Natural killer cell treated with Interleukin-12 subunit alpha and Interleukin-12 subunit beta and Interleukin-15 and Interleukin-18, amount 100 ng/mL, for 72 hours (primary cell): ENCODE measurements around the gene HNRNPCL1. TPM values are rescaled to one million over a fixed set of nuclear protein-coding genes. Genes with fewer than 3 reads are reported as not detected.

Experiments
- ATAC-seq, 2 donors: fragments of 150-1000 bp; cut with Tn5 transposase in 1 of 2; sonication (Bioruptor Pico), chemical (Tn5 transposase) in 1 of 2; 2 replicates each; pipeline ENCODE4 v1.10.0; 2021
- DNase-seq: peaks from one replicate; pipeline ENCODE4 v3.0.0; 2022; ENCODE audit warnings: low spot score
- H3K27ac Mint-ChIP-seq, 2 donors: 1 replicate in 1 of 2; 2 replicates in 1 of 2; pipeline ENCODE4 v1.8.0; 2022; ENCODE audit warnings: mixed read lengths in 2 of 2, mild to moderate bottlenecking in 1 of 2, moderate library complexity in 1 of 2
- H3K27me3 Mint-ChIP-seq, 2 donors: 1 replicate in 1 of 2; 2 replicates in 1 of 2; pipeline ENCODE4 v1.8.0; 2022; ENCODE audit warnings: mixed read lengths in 2 of 2
- H3K36me3 Mint-ChIP-seq: one replicate; pipeline ENCODE4 v1.8.0; 2022; ENCODE audit warnings: mixed read lengths
- H3K4me1 Mint-ChIP-seq, 2 donors: 1 replicate in 1 of 2; 2 replicates in 1 of 2; pipeline ENCODE4 v1.8.0; 2022; ENCODE audit warnings: low read depth in 2 of 2, mixed read lengths in 2 of 2, mild to moderate bottlenecking in 1 of 2
- H3K4me3 Mint-ChIP-seq: one replicate; pipeline ENCODE4 v1.8.0; 2022; ENCODE audit warnings: mixed read lengths
- H3K9me3 Mint-ChIP-seq: 2 replicates; pipeline ENCODE4 v1.8.0; 2022; ENCODE audit warnings: mixed read lengths
- total RNA-seq, 2 donors: library from RNA; stranded (reverse); gene quantifications; one replicate each; pipeline ENCODE4 v1.2.3, GENCODE V29; 2022

Gene HNRNPCL1
- total RNA-seq, 2 donors from 2014 or later, result not detected

GRCh38 chr1:12798911-12799310 lies 49.6 kb downstream of the HNRNPCL1 start:
- H3K27ac Mint-ChIP-seq, result no peak overlapping the region
- H3K36me3 Mint-ChIP-seq, result no peaks in the 10 kb centered on the region
- no peaks in the 10 kb centered on the region for H3K4me1 Mint-ChIP-seq
- H3K4me3 Mint-ChIP-seq, result no peak overlapping the region
- ATAC-seq, result no peak
- no peaks in the 10 kb centered on the region for H3K9me3 Mint-ChIP-seq
- DNase-seq, result no peak
- peaks cover 4 to 27% of the 10 kb centered on the region in 2 donors for H3K27me3 Mint-ChIP-seq

Other genes starting within 250 kb of the HNRNPCL1 start
- 100 to 1,000 TPM in 1 of 2 donors, 10 to 100 TPM in 1; 96.6 to 178 TPM for gene DHRS3, start 230.5 kb downstream of the HNRNPCL1 start, total RNA-seq
- gene AADACL4, start 204.6 kb downstream of the HNRNPCL1 start, total RNA-seq, result not detected
- gene AADACL3, start 132.6 kb downstream of the HNRNPCL1 start, total RNA-seq, result not detected
- not detected for gene CFAP107, start 102.5 kb downstream of the HNRNPCL1 start, total RNA-seq
- gene PRAMEF12, start 75.0 kb downstream of the HNRNPCL1 start, total RNA-seq, result not detected
- not detected for gene PRAMEF1, start 57.3 kb downstream of the HNRNPCL1 start, total RNA-seq
- gene PRAMEF11, start 17.3 kb downstream of the HNRNPCL1 start, total RNA-seq, result not detected
- gene PRAMEF2, start 8.4 kb upstream of the HNRNPCL1 start, total RNA-seq, result not detected
- gene PRAMEF4, start 37.5 kb upstream of the HNRNPCL1 start, total RNA-seq, result not detected
- not detected for gene PRAMEF10, start 49.5 kb upstream of the HNRNPCL1 start, total RNA-seq
- not detected for gene PRAMEF7, start 67.9 kb upstream of the HNRNPCL1 start, total RNA-seq
- not detected for gene PRAMEF6, start 98.9 kb upstream of the HNRNPCL1 start, total RNA-seq
- not detected for gene PRAMEF27, start 207.9 kb upstream of the HNRNPCL1 start, total RNA-seq
- gene HNRNPCL3, start 212.0 kb upstream of the HNRNPCL1 start, total RNA-seq, result not detected
- not detected for gene PRAMEF25, start 222.1 kb upstream of the HNRNPCL1 start, total RNA-seq